ENCODE results near the gene SHH. TPM values are rescaled to one million over a fixed set of nuclear protein-coding genes. Genes with fewer than 3 reads are reported as not detected.

SHH gene
- polyA plus RNA-seq, 4 donors = 0.27 to 8.3 (median 1.3) TPM

DNA sequence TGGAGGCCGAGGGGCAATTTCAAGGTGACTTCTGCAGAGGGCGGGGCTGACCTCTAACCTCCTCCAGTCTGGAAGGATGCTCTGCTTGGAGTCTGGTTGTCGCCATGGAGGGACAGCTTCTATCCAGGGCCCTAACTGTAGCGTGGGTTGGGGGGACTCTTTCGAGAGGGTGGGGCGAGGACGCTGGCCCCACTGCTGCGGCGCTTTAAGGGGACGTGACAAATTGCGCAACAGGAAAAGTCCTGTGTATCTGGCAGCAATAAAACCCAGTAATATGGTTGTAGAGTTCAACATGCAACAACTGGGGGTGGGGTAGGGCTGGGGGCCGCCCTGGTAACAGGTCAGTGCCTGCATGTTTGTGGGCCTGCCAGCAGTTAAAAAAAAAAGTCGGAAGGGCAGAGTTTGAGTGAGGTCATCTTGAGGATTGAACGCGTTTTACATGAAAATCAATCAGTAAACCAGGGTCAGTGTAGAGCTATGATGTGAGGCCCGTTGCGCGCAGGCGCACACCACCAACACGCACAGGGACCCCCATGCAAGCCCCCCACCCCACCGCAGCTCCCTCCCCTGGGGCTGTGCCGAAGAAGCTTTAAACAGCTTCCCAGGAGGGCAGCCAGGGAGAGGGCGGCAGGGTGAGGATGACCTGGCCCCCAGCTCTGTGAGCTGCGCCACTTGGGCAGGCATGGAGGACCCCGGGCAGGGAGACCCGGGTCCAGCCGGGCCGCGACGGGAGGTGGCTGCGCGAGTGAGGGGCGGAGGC, 4.3 kb downstream of the SHH start:
- H3K4me1 ChIP-seq (ENCODE audit: control insufficient read depth in 3 of 3, insufficient read depth in 2 of 3, low read depth in 1 of 3, low read length in 2 of 3) = peaks cover 0 to 47% (median 0%) of the 10 kb centered on the region in 3 donors
- FAIRE-seq = no peak
- WGBS, 3 donors = 5 to 6% (median 5%) methylated on average over 31 to 33 of the region's 33 CpGs
- H3K27ac ChIP-seq (ENCODE audit: low read depth in 1 of 3, low read length in 2 of 3) = peak overlapping the region in 2 of 3 donors; percentile 71 to 99
- DNase-seq = peak; percentile 76 to 95
- no peaks in the 10 kb centered on the region for H3K9me3 ChIP-seq (ENCODE audit: control insufficient read depth in 2 of 2, insufficient read depth in 1 of 2, low read depth in 1 of 2, low read length in 1 of 2)
- H3K36me3 ChIP-seq (ENCODE audit: control insufficient read depth in 3 of 3, insufficient read depth in 2 of 3, low read depth in 1 of 3, low read length in 3 of 3) = peaks cover 0 to 8% (median 0%) of the 10 kb centered on the region in 3 donors
- peak overlapping the region; percentile 0 to 58 (median 32) for H3K4me3 ChIP-seq (ENCODE audit: low read depth in 1 of 3, low read length in 3 of 3)
- H3K27me3 ChIP-seq (ENCODE audit: control insufficient read depth in 3 of 3, insufficient read depth in 3 of 3, low read length in 3 of 3) = peaks cover 7 to 68% (median 43%) of the 10 kb centered on the region in 3 donors

GRCh38 chr7:155807065-155807671, 5.1 kb downstream of the SHH start:
- peak overlapping the region in 1 of 3 donors; percentile 99 for H3K27ac ChIP-seq (ENCODE audit: low read depth in 1 of 3, low read length in 2 of 3)
- H3K4me1 ChIP-seq (ENCODE audit: control insufficient read depth in 3 of 3, insufficient read depth in 2 of 3, low read depth in 1 of 3, low read length in 2 of 3) = peaks cover 0 to 40% (median 0%) of the 10 kb centered on the region in 3 donors
- H3K27me3 ChIP-seq (ENCODE audit: control insufficient read depth in 3 of 3, insufficient read depth in 3 of 3, low read length in 3 of 3) = peaks cover 7 to 60% (median 42%) of the 10 kb centered on the region in 3 donors
- no peak for FAIRE-seq
- 41 to 69% (median 43%) methylated on average over 19 of the region's 19 CpGs for WGBS, 3 donors
- peak overlapping the region in 1 of 3 donors; percentile 58 for H3K4me3 ChIP-seq (ENCODE audit: low read depth in 1 of 3, low read length in 3 of 3)
- peak in 1 of 2 donors; percentile 76 for DNase-seq
- H3K9me3 ChIP-seq (ENCODE audit: control insufficient read depth in 2 of 2, insufficient read depth in 1 of 2, low read depth in 1 of 2, low read length in 1 of 2) = no peaks in the 10 kb centered on the region
- peaks cover 0 to 8% (median 0%) of the 10 kb centered on the region in 3 donors for H3K36me3 ChIP-seq (ENCODE audit: control insufficient read depth in 3 of 3, insufficient read depth in 2 of 3, low read depth in 1 of 3, low read length in 3 of 3)

- H3K36me3 ChIP-seq (ENCODE audit: control insufficient read depth in 3 of 3, insufficient read depth in 2 of 3, low read depth in 1 of 3, low read length in 3 of 3) = peaks cover 0 to 9% (median 0%) of the 10 kb centered on the region in 3 donors
- WGBS, 3 donors = 45 to 81% (median 74%) methylated on average over 44 to 47 of the region's 47 CpGs
- no peak for FAIRE-seq
- peaks cover 7 to 54% (median 35%) of the 10 kb centered on the region in 3 donors for H3K27me3 ChIP-seq (ENCODE audit: control insufficient read depth in 3 of 3, insufficient read depth in 3 of 3, low read length in 3 of 3)
- H3K4me1 ChIP-seq (ENCODE audit: control insufficient read depth in 3 of 3, insufficient read depth in 2 of 3, low read depth in 1 of 3, low read length in 2 of 3) = peaks cover 0 to 31% (median 0%) of the 10 kb centered on the region in 3 donors
- no peak overlapping the region for H3K27ac ChIP-seq (ENCODE audit: low read depth in 1 of 3, low read length in 2 of 3)
- no peaks in the 10 kb centered on the region for H3K9me3 ChIP-seq (ENCODE audit: control insufficient read depth in 2 of 2, insufficient read depth in 1 of 2, low read depth in 1 of 2, low read length in 1 of 2)
- H3K4me3 ChIP-seq (ENCODE audit: low read depth in 1 of 3, low read length in 3 of 3) = no peak overlapping the region
- no peak for DNase-seq
These were observed 6.0 kb downstream of the SHH start for GRCh38 chr7:155806096-155806871.

- peaks cover 7 to 51% (median 31%) of the 10 kb centered on the region in 3 donors for H3K27me3 ChIP-seq (ENCODE audit: control insufficient read depth in 3 of 3, insufficient read depth in 3 of 3, low read length in 3 of 3)
- no peak overlapping the region for H3K27ac ChIP-seq (ENCODE audit: low read depth in 1 of 3, low read length in 2 of 3)
- WGBS, 3 donors = 38 to 72% (median 42%) methylated on average over 17 to 18 of the region's 18 CpGs
These were observed 6.5 kb downstream of the SHH start for GRCh38 chr7:155805826-155806095.

DNA sequence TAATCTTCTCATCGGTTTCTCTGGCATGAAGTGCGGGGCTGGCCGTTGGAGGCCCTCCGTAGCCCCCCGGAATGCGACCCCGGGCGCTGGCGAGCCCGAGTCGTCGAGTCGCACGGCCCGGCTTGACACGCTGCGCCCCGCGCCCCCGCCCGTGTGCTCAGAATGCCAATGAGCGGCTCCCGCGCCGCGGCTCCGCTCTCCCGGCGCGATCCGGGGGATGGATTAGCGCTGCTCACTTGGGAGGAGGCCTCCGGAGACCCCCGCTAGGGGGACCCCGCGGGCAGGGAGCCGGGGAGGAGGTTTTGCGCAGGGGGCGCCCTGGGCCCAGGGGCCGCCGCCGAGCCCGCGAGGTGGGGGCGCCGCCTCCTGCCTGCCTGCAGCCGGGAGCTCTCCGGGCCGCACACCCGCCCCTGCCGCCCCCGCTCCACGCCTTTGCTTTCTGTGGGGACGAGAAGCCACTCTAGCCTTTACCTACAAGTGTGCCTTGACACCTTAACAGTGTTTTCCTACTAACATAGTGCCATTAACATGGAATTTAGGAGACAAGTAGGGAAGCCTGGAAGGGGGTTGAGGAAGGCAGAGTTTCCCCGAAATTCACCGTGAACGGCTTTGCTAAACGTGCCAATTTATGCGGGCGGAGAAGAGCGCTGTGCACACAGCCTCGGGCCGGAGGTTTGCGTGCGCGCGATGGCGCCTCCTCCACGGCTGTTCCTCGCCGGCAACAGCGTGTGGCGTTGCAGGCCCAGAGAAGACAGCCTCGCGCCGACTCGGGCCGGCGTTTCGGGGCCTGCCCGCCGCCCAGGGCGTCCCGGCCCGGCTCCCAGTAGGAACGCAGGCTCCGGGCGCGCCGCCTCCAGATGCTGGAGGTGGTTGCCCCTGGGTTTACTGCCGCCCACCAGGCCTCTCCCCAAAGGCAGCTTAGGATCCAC, 7.1 kb downstream of the SHH start:
- Histone ChIP-seq H3K4me1 (ENCODE audit: control insufficient read depth in 3 of 3, insufficient read depth in 2 of 3, low read depth in 1 of 3, low read length in 2 of 3) (peaks cover 0 to 22% (median 0%) of the 10 kb centered on the region in 3 donors), H3K4me3 (ENCODE audit: low read depth in 1 of 3, low read length in 3 of 3) (peak overlapping the region in 1 of 3 donors; percentile 27), H3K9me3 (ENCODE audit: control insufficient read depth in 2 of 2, insufficient read depth in 1 of 2, low read depth in 1 of 2, low read length in 1 of 2) (no peaks in the 10 kb centered on the region), H3K27ac (ENCODE audit: low read depth in 1 of 3, low read length in 2 of 3) (no peak overlapping the region), H3K36me3 (ENCODE audit: control insufficient read depth in 3 of 3, insufficient read depth in 2 of 3, low read depth in 1 of 3, low read length in 3 of 3) (peaks cover 0 to 11% (median 0%) of the 10 kb centered on the region in 3 donors), H3K27me3 (ENCODE audit: control insufficient read depth in 3 of 3, insufficient read depth in 3 of 3, low read length in 3 of 3) (peaks cover 6 to 50% (median 26%) of the 10 kb centered on the region in 3 donors)
- WGBS, 3 donors = 18 to 48% (median 29%) methylated on average over 80 to 91 of the region's 91 CpGs
- FAIRE-seq = no peak
- DNase-seq = peak in 1 of 2 donors; percentile 80

More at GRCh38 chr7:155805826-155806095, 6.5 kb downstream of the SHH start:
- H3K4me3 ChIP-seq (ENCODE audit: low read depth in 1 of 3, low read length in 3 of 3) = no peak overlapping the region
- DNase-seq (no peak), FAIRE-seq (no peak)
- H3K9me3 ChIP-seq (ENCODE audit: control insufficient read depth in 2 of 2, insufficient read depth in 1 of 2, low read depth in 1 of 2, low read length in 1 of 2) = no peaks in the 10 kb centered on the region
- H3K4me1 ChIP-seq (ENCODE audit: control insufficient read depth in 3 of 3, insufficient read depth in 2 of 3, low read depth in 1 of 3, low read length in 2 of 3) = peaks cover 0 to 28% (median 0%) of the 10 kb centered on the region in 3 donors
- H3K36me3 ChIP-seq (ENCODE audit: control insufficient read depth in 3 of 3, insufficient read depth in 2 of 3, low read depth in 1 of 3, low read length in 3 of 3) = peaks cover 0 to 10% (median 0%) of the 10 kb centered on the region in 3 donors

DNA sequence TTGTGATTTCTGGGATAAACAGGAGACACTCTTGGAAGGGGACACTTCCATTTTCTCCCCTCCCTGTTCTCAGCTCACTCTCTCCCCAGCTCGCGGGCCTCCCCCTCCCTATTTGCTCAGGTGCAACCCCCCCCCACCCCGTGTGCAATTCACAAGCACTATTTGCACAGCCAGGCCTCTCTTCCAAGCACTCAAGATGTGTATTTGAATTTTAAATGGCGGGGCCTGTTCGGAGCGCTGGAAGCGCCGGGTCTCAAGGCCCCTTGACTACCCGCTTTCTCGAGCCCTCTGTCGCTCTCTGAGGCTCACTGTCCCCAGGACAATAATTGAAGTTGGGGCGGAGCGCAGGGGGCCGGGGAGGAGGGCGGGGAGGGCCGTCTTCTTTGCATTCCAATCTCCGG, 7.8 kb downstream of the SHH start:
- Histone ChIP-seq H3K27me3 (ENCODE audit: control insufficient read depth in 3 of 3, insufficient read depth in 3 of 3, low read length in 3 of 3) (peaks cover 0 to 47% (median 26%) of the 10 kb centered on the region in 3 donors), H3K4me1 (ENCODE audit: control insufficient read depth in 3 of 3, insufficient read depth in 2 of 3, low read depth in 1 of 3, low read length in 2 of 3) (peaks cover 0 to 19% (median 0%) of the 10 kb centered on the region in 3 donors), H3K36me3 (ENCODE audit: control insufficient read depth in 3 of 3, insufficient read depth in 2 of 3, low read depth in 1 of 3, low read length in 3 of 3) (peaks cover 0 to 12% (median 0%) of the 10 kb centered on the region in 3 donors), H3K27ac (ENCODE audit: low read depth in 1 of 3, low read length in 2 of 3) (no peak overlapping the region), H3K4me3 (ENCODE audit: low read depth in 1 of 3, low read length in 3 of 3) (no peak overlapping the region), H3K9me3 (ENCODE audit: control insufficient read depth in 2 of 2, insufficient read depth in 1 of 2, low read depth in 1 of 2, low read length in 1 of 2) (no peaks in the 10 kb centered on the region)
- WGBS, 3 donors = 29 to 53% (median 31%) methylated on average over 16 to 17 of the region's 17 CpGs
- DNase-seq (no peak), FAIRE-seq (no peak)

DNA sequence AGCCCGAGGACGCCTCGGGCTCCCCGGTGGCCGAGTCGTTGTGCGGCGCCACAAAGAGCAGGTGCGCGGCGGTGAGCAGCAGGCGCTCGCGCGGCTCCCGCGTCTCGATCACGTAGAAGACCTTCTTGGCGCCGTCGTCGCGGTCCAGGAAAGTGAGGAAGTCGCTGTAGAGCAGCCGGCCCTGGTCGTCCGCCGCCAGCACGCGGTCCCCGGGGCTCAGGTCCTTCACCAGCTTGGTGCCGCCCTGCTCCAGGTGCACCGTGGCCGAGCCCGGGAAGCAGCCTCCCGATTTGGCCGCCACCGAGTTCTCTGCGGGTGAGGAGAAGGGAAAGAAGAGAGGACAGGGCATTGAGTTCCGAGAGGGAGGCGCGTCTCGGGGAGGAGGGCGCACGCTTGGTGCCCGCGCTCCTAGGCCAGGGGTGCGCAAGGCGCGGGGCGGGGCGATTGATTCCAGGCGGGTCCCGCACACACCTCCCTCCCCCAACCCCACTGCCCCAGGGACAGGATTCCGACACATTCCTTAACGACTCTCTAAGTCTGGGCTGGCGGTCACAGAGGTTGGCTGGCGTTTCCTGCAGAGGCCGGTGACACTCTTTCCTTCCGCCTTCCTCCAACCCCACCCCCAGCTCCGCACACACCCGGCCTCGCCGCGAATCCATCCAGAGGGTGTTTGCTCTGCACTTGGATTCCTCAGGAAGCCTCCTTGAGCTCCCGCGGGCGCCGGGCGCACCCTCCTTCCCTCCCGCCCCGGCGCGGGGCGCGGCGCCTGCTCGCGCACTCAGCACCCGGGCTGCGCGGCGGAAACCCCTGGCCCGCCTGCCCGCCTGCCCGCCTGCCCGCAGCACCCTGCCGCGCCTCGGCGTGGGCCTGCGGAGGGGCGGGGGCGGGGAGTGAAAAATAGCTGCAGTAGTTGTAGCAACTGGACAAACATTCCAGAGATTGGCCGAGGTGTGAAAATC, 8.6 kb downstream of the SHH start:
- Histone ChIP-seq H3K4me3 (ENCODE audit: low read depth in 1 of 3, low read length in 3 of 3) (peak overlapping the region; percentile 12 to 36 (median 20)), H3K9me3 (ENCODE audit: control insufficient read depth in 2 of 2, insufficient read depth in 1 of 2, low read depth in 1 of 2, low read length in 1 of 2) (no peaks in the 10 kb centered on the region), H3K27me3 (ENCODE audit: control insufficient read depth in 3 of 3, insufficient read depth in 3 of 3, low read length in 3 of 3) (peaks cover 0 to 42% (median 26%) of the 10 kb centered on the region in 3 donors), H3K27ac (ENCODE audit: low read depth in 1 of 3, low read length in 2 of 3) (no peak overlapping the region), H3K4me1 (ENCODE audit: control insufficient read depth in 3 of 3, insufficient read depth in 2 of 3, low read depth in 1 of 3, low read length in 2 of 3) (peaks cover 0 to 19% (median 0%) of the 10 kb centered on the region in 3 donors), H3K36me3 (ENCODE audit: control insufficient read depth in 3 of 3, insufficient read depth in 2 of 3, low read depth in 1 of 3, low read length in 3 of 3) (peaks cover 0 to 12% (median 0%) of the 10 kb centered on the region in 3 donors)
- FAIRE-seq = no peak
- WGBS, 3 donors = 32 to 70% (median 51%) methylated on average over 80 to 96 of the region's 96 CpGs
- DNase-seq = peak in 1 of 2 donors; percentile 74
